A204.1 (cell line): ENCODE results near the gene RINL.

Source experiments
- FAIRE-seq: peaks from 2 replicates; lab custom pipeline; 2012; peaks lifted over from hg19 to GRCh38; lab: Jason Lieb, UNC

Gene RINL

GRCh38 chr19:38849147-38849859 lies 28.8 kb downstream of the RINL start:
- no peak for FAIRE-seq

GRCh38 chr19:38848299-38849146 lies 29.6 kb downstream of the RINL start:
- FAIRE-seq: no peak

- FAIRE-seq: no peak
Observed at GRCh38 chr19:38846097-38846496, 32.0 kb downstream of the RINL start.

- no peak for FAIRE-seq
Observed at GRCh38 chr19:38845374-38846024, 32.6 kb downstream of the RINL start.

- no peak for FAIRE-seq
Observed at GRCh38 chr19:38844093-38844686, 33.9 kb downstream of the RINL start.

GRCh38 chr19:38843175-38843758 lies 34.8 kb downstream of the RINL start:
- no peak for FAIRE-seq

- FAIRE-seq: no peak
Observed at GRCh38 chr19:38842439-38843174, 35.5 kb downstream of the RINL start.

GRCh38 chr19:38841787-38842438 lies 36.2 kb downstream of the RINL start:
- no peak for FAIRE-seq

GRCh38 chr19:38841180-38841766 lies 36.8 kb downstream of the RINL start:
- FAIRE-seq: no peak

GRCh38 chr19:38840583-38840968 lies 37.5 kb downstream of the RINL start:
- no peak for FAIRE-seq

GRCh38 chr19:38839816-38840582 lies 38.1 kb downstream of the RINL start:
- no peak for FAIRE-seq

- no peak for FAIRE-seq
Observed at GRCh38 chr19:38838986-38839761, 38.9 kb downstream of the RINL start.

- no peak for FAIRE-seq
Observed at GRCh38 chr19:38838208-38838985, 39.7 kb downstream of the RINL start.

- FAIRE-seq: no peak
Observed at GRCh38 chr19:38837656-38838121, 40.4 kb downstream of the RINL start.

GRCh38 chr19:38836983-38837626 lies 41.0 kb downstream of the RINL start:
- FAIRE-seq: no peak

- no peak for FAIRE-seq
Observed at GRCh38 chr19:38836159-38836982, 41.7 kb downstream of the RINL start.

GRCh38 chr19:38834590-38834989 lies 43.5 kb downstream of the RINL start:
- FAIRE-seq: no peak
